GM23338 (cell line): ENCODE data around the gene DMRT1. TPM values are rescaled to one million over a fixed set of nuclear protein-coding genes. Genes with fewer than 3 reads are reported as not detected.
A peak's percentile ranks its signal among the peaks of the same experiment; 100 is the strongest.

ENCODE experiments used
- ATAC-seq: fragments of 200-7000 bp; cut with Tn5 transposase; 3 replicates; pipeline ENCODE4 v1.9.1; 2020
- DNase-seq: peaks from one replicate; pipeline ENCODE4 v3.0.0-alpha.2; 2015; ENCODE audit warnings: low spot score
- H2AFZ ChIP-seq: fragments of 200-600 bp; sonication (generic); 2 replicates; pipeline ENCODE4 v1.8.0; 2016; ENCODE audit warnings: antibody characterized with exemption, mild to moderate bottlenecking, moderate library complexity
- H3F3A ChIP-seq: fragments of 200-600 bp; sonication (generic); replicated peaks from 2 replicates; pipeline ENCODE4 v1.8.0; 2017; ENCODE audit warnings: antibody characterized with exemption, mixed run types, low read depth
- H3K27ac ChIP-seq: fragments of 200-600 bp; sonication (generic); 2 replicates; pipeline ENCODE4 v1.6.1; 2016; ENCODE audit warnings: low read depth
- H3K27me3 ChIP-seq: fragments of 200-600 bp; sonication (generic); 2 replicates; pipeline ENCODE4 v1.8.0; 2016; ENCODE audit warnings: mild to moderate bottlenecking, mixed run types, moderate library complexity; ENCODE audit not compliant: insufficient read depth
- H3K36me3 ChIP-seq: fragments of 200-600 bp; sonication (generic); 2 replicates; pipeline ENCODE4 v1.8.0; 2016; ENCODE audit warnings: mild to moderate bottlenecking; ENCODE audit not compliant: insufficient read depth
- H3K4me1 ChIP-seq: fragments of 200-600 bp; sonication (generic); 2 replicates; pipeline ENCODE4 v1.8.0; 2016; ENCODE audit warnings: mild to moderate bottlenecking, moderate library complexity; ENCODE audit not compliant: insufficient read depth
- H3K4me2 ChIP-seq: fragments of 200-600 bp; sonication (generic); 2 replicates; pipeline ENCODE4 v1.7.1; 2017; ENCODE audit warnings: mixed run types
- H3K4me3 ChIP-seq: fragments of 200-600 bp; sonication (generic); 2 replicates; pipeline ENCODE4 v1.6.1; 2016; ENCODE audit warnings: mixed run types
- H3K79me2 ChIP-seq: fragments of 200-600 bp; sonication (generic); replicated peaks from 2 replicates; pipeline ENCODE4 v1.8.0; 2017; ENCODE audit warnings: mild to moderate bottlenecking; ENCODE audit not compliant: insufficient read depth
- H3K9me2 ChIP-seq: fragments of 200-600 bp; sonication (generic); 2 replicates; pipeline ENCODE4 v1.8.0; 2017; ENCODE audit not compliant: insufficient read depth
- H4K20me1 ChIP-seq: fragments of 200-600 bp; sonication (generic); replicated peaks from 2 replicates; pipeline ENCODE4 v1.8.0; 2017; ENCODE audit warnings: mild to moderate bottlenecking; ENCODE audit not compliant: insufficient read depth
- H3K27ac Mint-ChIP-seq: 2 replicates; pipeline ENCODE4 v1.8.0; 2020; ENCODE audit warnings: inconsistent platforms, mild to moderate bottlenecking, moderate library complexity, mixed read lengths
- H3K27me3 Mint-ChIP-seq: 3 replicates; pipeline ENCODE4 v1.8.0; 2022; ENCODE audit warnings: low read depth, mild to moderate bottlenecking, moderate library complexity, mixed read lengths, inconsistent platforms; ENCODE audit not compliant: insufficient read depth, poor library complexity
- H3K36me3 Mint-ChIP-seq: 3 replicates; pipeline ENCODE4 v1.8.0; 2021; ENCODE audit warnings: low read depth, mild to moderate bottlenecking, inconsistent platforms, moderate library complexity, mixed read lengths
- H3K4me1 Mint-ChIP-seq: 3 replicates; pipeline ENCODE4 v1.8.0; 2020; ENCODE audit warnings: mild to moderate bottlenecking, inconsistent platforms, mixed read lengths
- H3K4me3 Mint-ChIP-seq: 3 replicates; pipeline ENCODE4 v1.8.0; 2021; ENCODE audit warnings: moderate library complexity, mild to moderate bottlenecking, inconsistent platforms, mixed read lengths
- H3K9me3 Mint-ChIP-seq: 3 replicates; pipeline ENCODE4 v1.8.0; 2020; ENCODE audit warnings: moderate library complexity, mild to moderate bottlenecking, inconsistent platforms, mixed read lengths
- CREB1 ChIP-seq: fragments of 250-450 bp; sonication (Bioruptor Pico); IDR thresholded peaks from 2 replicates; pipeline ENCODE4 v1.5.0; 2020; ENCODE audit warnings: low read depth, mild to moderate bottlenecking, moderate library complexity
- EZH2 ChIP-seq: fragments of 200-600 bp; sonication (generic); IDR thresholded peaks from one replicate; pipeline ENCODE4 v1.8.0; 2017; ENCODE audit warnings: antibody characterized with exemption, mild to moderate bottlenecking, low read depth; ENCODE audit not compliant: unreplicated experiment
- POLR2AphosphoS5 ChIP-seq: IDR thresholded peaks from 2 replicates; pipeline ENCODE4 v1.6.1; 2016; ENCODE audit warnings: antibody characterized with exemption, low read depth
- REST ChIP-seq: IDR thresholded peaks from one replicate; pipeline ENCODE4 v1.6.1; 2018; ENCODE audit warnings: antibody characterized with exemption; ENCODE audit not compliant: unreplicated experiment
- STAT1 ChIP-seq: IDR thresholded peaks from one replicate; pipeline ENCODE4 v1.6.1; 2016; ENCODE audit warnings: antibody characterized with exemption; ENCODE audit not compliant: unreplicated experiment
- ZNF114 ChIP-seq: fragments of 250-450 bp; sonication (Bioruptor Pico); IDR thresholded peaks from 2 replicates; pipeline ENCODE4 v1.5.0; 2020; ENCODE audit warnings: mild to moderate bottlenecking, moderate library complexity
- ZNF331 ChIP-seq: fragments of 250-450 bp; sonication (Bioruptor Pico); IDR thresholded peaks from 2 replicates; pipeline ENCODE4 v1.5.0; 2020; ENCODE audit warnings: low read depth, mild to moderate bottlenecking, moderate library complexity
- ZNF462 ChIP-seq: fragments of 250-450 bp; sonication (Bioruptor Pico); IDR thresholded peaks from 2 replicates; pipeline ENCODE4 v1.5.0; 2020; ENCODE audit warnings: mild to moderate bottlenecking, moderate library complexity
- polyA plus RNA-seq: library from polyadenylated mRNA; unstranded; fragments of >200 nt; fragmentation: Nextera tagmentation; extraction: Ambion mirVana; gene quantifications from 2 replicates; pipeline ENCODE4 v1.2.1, GENCODE V29; 2016
- total RNA-seq: library from RNA; depleted of rRNA; stranded (reverse); fragments of >200 nt; shearing (Covaris generic); gene quantifications from 2 replicates; pipeline ENCODE4 v1.2.3, GENCODE V29; 2014
- TF ChIP-seq, protein P1 (sequence below): IDR thresholded peaks from 2 replicates; pipeline ENCODE4 v1.6.1; 2016; ENCODE audit warnings: antibody characterized with exemption

DMRT1 gene
- total and polyA plus RNA-seq, 2 experiments from 2014 or later, result not detected

- TF ChIP-seq EZH2, result peak; percentile 91
- no peak for TF ChIP-seq ZNF331
- Histone ChIP-seq H3K36me3 (no peaks in the 10 kb centered on the region), H3K9me2 (no peaks in the 10 kb centered on the region), H3K4me2 (peak overlapping the region; percentile 91), H3K27ac (no peak overlapping the region), H3K4me3 (peak overlapping the region; percentile 70), H3F3A (peaks cover 19% of the 10 kb centered on the region), H4K20me1 (peaks cover 26% of the 10 kb centered on the region), H3K27me3 (peaks cover 97% of the 10 kb centered on the region), H2AFZ (no peak overlapping the region), H3K79me2 (no peaks in the 10 kb centered on the region), H3K4me1 (peaks cover 33% of the 10 kb centered on the region)
- no peaks in the 10 kb centered on the region; the same call in 2 of the 3 replicates for H3K36me3 Mint-ChIP-seq
- H3K9me3 Mint-ChIP-seq, result peaks cover 4% of the 10 kb centered on the region; the same call in 1 of the 3 replicates
- peaks cover 89% of the 10 kb centered on the region for H3K27me3 Mint-ChIP-seq
- H3K27ac Mint-ChIP-seq, result no peak overlapping the region
- peak; percentile 7 for ATAC-seq
- DNase-seq, result peak; percentile 65
- peak overlapping the region; percentile 75 for H3K4me3 Mint-ChIP-seq
- H3K4me1 Mint-ChIP-seq, result peaks cover 55% of the 10 kb centered on the region
Measured at GRCh38 chr9:970151-970996, 128.9 kb downstream of the DMRT1 start.

GRCh38 chr9:971901-972500 lies 130.5 kb downstream of the DMRT1 start:
- Mint-ChIP-seq H3K27ac (no peak overlapping the region), H3K27me3 (peaks cover 95% of the 10 kb centered on the region), H3K4me3 (peak overlapping the region; percentile 75), H3K36me3 (no peaks in the 10 kb centered on the region; the same call in 2 of the 3 replicates), H3K4me1 (peaks cover 53% of the 10 kb centered on the region), H3K9me3 (peaks cover 4% of the 10 kb centered on the region; the same call in 1 of the 3 replicates)
- ATAC-seq, result peak; percentile 27
- H4K20me1 ChIP-seq, result peaks cover 30% of the 10 kb centered on the region
- TF ChIP-seq ZNF114 (CRISPR knock-in tag), result no peak
- TF ChIP-seq STAT1, result no peak
- TF ChIP-seq, protein P1, sequence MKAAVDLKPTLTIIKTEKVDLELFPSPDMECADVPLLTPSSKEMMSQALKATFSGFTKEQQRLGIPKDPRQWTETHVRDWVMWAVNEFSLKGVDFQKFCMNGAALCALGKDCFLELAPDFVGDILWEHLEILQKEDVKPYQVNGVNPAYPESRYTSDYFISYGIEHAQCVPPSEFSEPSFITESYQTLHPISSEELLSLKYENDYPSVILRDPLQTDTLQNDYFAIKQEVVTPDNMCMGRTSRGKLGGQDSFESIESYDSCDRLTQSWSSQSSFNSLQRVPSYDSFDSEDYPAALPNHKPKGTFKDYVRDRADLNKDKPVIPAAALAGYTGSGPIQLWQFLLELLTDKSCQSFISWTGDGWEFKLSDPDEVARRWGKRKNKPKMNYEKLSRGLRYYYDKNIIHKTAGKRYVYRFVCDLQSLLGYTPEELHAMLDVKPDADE, result no peak
- TF ChIP-seq CREB1 (CRISPR knock-in tag), result no peak
- peak; percentile 91 for TF ChIP-seq EZH2
- no peak for TF ChIP-seq ZNF462
- no peak for TF ChIP-seq REST
- no peak; the same call in 1 of the 2 replicates for TF ChIP-seq POLR2AphosphoS5
- TF ChIP-seq ZNF331, result no peak
- peak; percentile 93 for DNase-seq
- peaks cover 41% of the 10 kb centered on the region for H3K4me1 ChIP-seq
- no peaks in the 10 kb centered on the region for H3K36me3 ChIP-seq
- H3F3A ChIP-seq, result peaks cover 21% of the 10 kb centered on the region
- peak overlapping the region; percentile 92 for H2AFZ ChIP-seq
- H3K9me2 ChIP-seq, result no peaks in the 10 kb centered on the region
- H3K27me3 ChIP-seq, result peaks cover 97% of the 10 kb centered on the region
- H3K79me2 ChIP-seq, result no peaks in the 10 kb centered on the region
- peak overlapping the region; percentile 70 for H3K4me3 ChIP-seq
- peak overlapping the region; percentile 91 for H3K4me2 ChIP-seq
- no peak overlapping the region for H3K27ac ChIP-seq
